Limb (tissue), 2 donors: ENCODE data around the gene SGMS1.
"Not testable (repeated sequence)": the region's sequence is repeated elsewhere in the genome, so short reads cannot be mapped to it uniquely, and the experiment has no call there.

Experiments used
- DNase-seq, 2 donors: peaks; one replicate each; pipeline ENCODE4 v3.0.0-alpha.2; 2016; ENCODE audit errors: extremely low spot score in 2 of 2

SGMS1 gene

GRCh38 chr10:50582766-50583762 lies 40.7 kb downstream of the SGMS1 start:
- no peak for DNase-seq

GRCh38 chr10:50582046-50582445 lies 41.7 kb downstream of the SGMS1 start:
- DNase-seq, result no peak

GRCh38 chr10:50580262-50580891 lies 43.4 kb downstream of the SGMS1 start:
- no peak for DNase-seq

- no peak for DNase-seq
Observed at GRCh38 chr10:50579491-50580261, 44.1 kb downstream of the SGMS1 start.

GRCh38 chr10:50578949-50579348 lies 44.8 kb downstream of the SGMS1 start:
- DNase-seq, result no peak

GRCh38 chr10:50577681-50578350 lies 45.9 kb downstream of the SGMS1 start:
- DNase-seq, result peak in 1 of 2 donors; percentile 54

- DNase-seq, result no peak
Observed at GRCh38 chr10:50577010-50577409, 46.7 kb downstream of the SGMS1 start.

- DNase-seq, result no peak
Observed at GRCh38 chr10:50576245-50576815, 47.4 kb downstream of the SGMS1 start.

- DNase-seq, result no peak
Observed at GRCh38 chr10:50575477-50576244, 48.1 kb downstream of the SGMS1 start.

GRCh38 chr10:50574931-50575330 lies 48.8 kb downstream of the SGMS1 start:
- DNase-seq, result no peak

- no peak for DNase-seq
Observed at GRCh38 chr10:50574305-50574704, 49.5 kb downstream of the SGMS1 start.

- DNase-seq, result no peak
Observed at GRCh38 chr10:50572017-50572491, 51.7 kb downstream of the SGMS1 start.

- DNase-seq, result not testable (repeated sequence)
Observed at GRCh38 chr10:50568750-50569149, 55.0 kb downstream of the SGMS1 start.

- no peak for DNase-seq
Observed at GRCh38 chr10:50567384-50567783, 56.4 kb downstream of the SGMS1 start.

- DNase-seq, result no peak
Observed at GRCh38 chr10:50566150-50566549, 57.6 kb downstream of the SGMS1 start.

GRCh38 chr10:50565301-50566083 lies 58.3 kb downstream of the SGMS1 start:
- no peak for DNase-seq

- DNase-seq, result no peak
Observed at GRCh38 chr10:50563906-50564305, 59.9 kb downstream of the SGMS1 start.

GRCh38 chr10:50561816-50562215 lies 61.9 kb downstream of the SGMS1 start:
- no peak for DNase-seq

- DNase-seq, result no peak
Observed at GRCh38 chr10:50561266-50561665, 62.5 kb downstream of the SGMS1 start.
